Progenitor cell of endocrine pancreas (in vitro differentiated cells): ENCODE measurements around the gene CRIP3. TPM values are rescaled to one million over a fixed set of nuclear protein-coding genes. Genes with fewer than 3 reads are reported as not detected.

ENCODE experiments used
- DNase-seq: peaks from one replicate; pipeline ENCODE4 v3.0.0; 2021; ENCODE audit warnings: low spot score; ENCODE audit not compliant: unreplicated experiment
- H3K27ac Mint-ChIP-seq: 2 replicates; pipeline ENCODE4 v1.8.0; 2021; ENCODE audit warnings: mild to moderate bottlenecking, moderate library complexity, mixed read lengths
- H3K27me3 Mint-ChIP-seq: 2 replicates; pipeline ENCODE4 v1.8.0; 2021; ENCODE audit warnings: mixed read lengths
- H3K36me3 Mint-ChIP-seq: 2 replicates; pipeline ENCODE4 v1.8.0; 2022; ENCODE audit warnings: mixed read lengths; ENCODE audit not compliant: insufficient read depth
- H3K4me1 Mint-ChIP-seq: 2 replicates; pipeline ENCODE4 v1.8.0; 2021; ENCODE audit warnings: low read depth, mixed read lengths
- H3K4me3 Mint-ChIP-seq: 2 replicates; pipeline ENCODE4 v1.8.0; 2021; ENCODE audit warnings: low read depth, mild to moderate bottlenecking, moderate library complexity, mixed read lengths
- H3K9me3 Mint-ChIP-seq: 2 replicates; pipeline ENCODE4 v1.8.0; 2021; ENCODE audit warnings: low read depth, mixed read lengths
- CTCF ChIP-seq: fragments of 200-600 bp; sonication (generic); IDR thresholded peaks from one replicate; pipeline ENCODE4 v1.5.0; 2021; ENCODE audit warnings: antibody characterized with exemption, mild to moderate bottlenecking; ENCODE audit not compliant: unreplicated experiment
- total RNA-seq: library from RNA; stranded (reverse); gene quantifications from 2 replicates; pipeline ENCODE4 v1.2.1, GENCODE V29; 2021

The CRIP3 gene
- total RNA-seq, 1 donor from 2014 or later, result 2.3 TPM

GRCh38 chr6:43297644-43298564, 10.7 kb downstream of the CRIP3 start, which contains the start of gene SLC22A7:
SLC22A7 (plus strand) TSS chr6:43298260; CDS start chr6:43298359, 99 bp downstream.
- no peak for DNase-seq
- H3K9me3 Mint-ChIP-seq, result no peaks in the 10 kb centered on the region
- no peak within 1 kb of the TSS for H3K4me3 Mint-ChIP-seq
- H3K4me1 Mint-ChIP-seq, result no peaks in the 10 kb centered on the region
- H3K27me3 Mint-ChIP-seq, result peaks cover 19% of the 10 kb centered on the region
- no peaks in the 10 kb centered on the region for H3K36me3 Mint-ChIP-seq
- no peak for TF ChIP-seq CTCF
- no peak within 1 kb of the TSS for H3K27ac Mint-ChIP-seq

- no peak for TF ChIP-seq CTCF
These were observed 11.7 kb downstream of the CRIP3 start for GRCh38 chr6:43296780-43297497.

GRCh38 chr6:43295456-43295855, 13.2 kb downstream of the CRIP3 start:
- Mint-ChIP-seq H3K27me3 (peaks cover 12% of the 10 kb centered on the region), H3K4me1 (no peaks in the 10 kb centered on the region), H3K4me3 (no peak overlapping the region), H3K9me3 (no peaks in the 10 kb centered on the region), H3K36me3 (no peaks in the 10 kb centered on the region), H3K27ac (no peak overlapping the region)
- no peak for DNase-seq
- TF ChIP-seq CTCF, result no peak

More at GRCh38 chr6:43296780-43297497, 11.7 kb downstream of the CRIP3 start:
- Mint-ChIP-seq H3K4me3 (no peak overlapping the region), H3K4me1 (no peaks in the 10 kb centered on the region), H3K9me3 (no peaks in the 10 kb centered on the region), H3K27me3 (peaks cover 19% of the 10 kb centered on the region), H3K36me3 (no peaks in the 10 kb centered on the region), H3K27ac (no peak overlapping the region)
- DNase-seq, result no peak

- no peaks in the 10 kb centered on the region for H3K36me3 Mint-ChIP-seq
- H3K4me1 Mint-ChIP-seq, result no peaks in the 10 kb centered on the region
- no peak overlapping the region for H3K27ac Mint-ChIP-seq
- no peak for TF ChIP-seq CTCF
- DNase-seq, result no peak
- H3K9me3 Mint-ChIP-seq, result no peaks in the 10 kb centered on the region
- peaks cover 5% of the 10 kb centered on the region for H3K27me3 Mint-ChIP-seq
- no peak overlapping the region for H3K4me3 Mint-ChIP-seq
These were observed 14.1 kb downstream of the CRIP3 start for GRCh38 chr6:43294536-43294935.

GRCh38 chr6:43293698-43294097, 14.9 kb downstream of the CRIP3 start:
- Mint-ChIP-seq H3K9me3 (no peaks in the 10 kb centered on the region), H3K4me1 (no peaks in the 10 kb centered on the region), H3K27ac (no peak overlapping the region), H3K4me3 (no peak overlapping the region), H3K27me3 (peaks cover 6% of the 10 kb centered on the region), H3K36me3 (no peaks in the 10 kb centered on the region)
- no peak for DNase-seq
- no peak for TF ChIP-seq CTCF
